ENCODE data around the gene RANBP9. TPM values are rescaled to one million over a fixed set of nuclear protein-coding genes. Genes with fewer than 3 reads are reported as not detected.

RANBP9 gene
- total RNA-seq, 1 donor from 2014 or later: 29.8 TPM

GRCh38 chr6:13605634-13606033 is 106.0 kb downstream of the RANBP9 start:
- no peak for DNase-seq (ENCODE audit: extremely low read depth, low read depth, low spot score)

- DNase-seq (ENCODE audit: extremely low read depth, low read depth, low spot score): no peak
These were observed 106.9 kb downstream of the RANBP9 start for GRCh38 chr6:13604546-13605416.

GRCh38 chr6:13604135-13604534 is 107.5 kb downstream of the RANBP9 start:
- no peak for DNase-seq (ENCODE audit: extremely low read depth, low read depth, low spot score)

GRCh38 chr6:13600036-13600435 is 111.6 kb downstream of the RANBP9 start:
- no peak for DNase-seq (ENCODE audit: extremely low read depth, low read depth, low spot score)

- DNase-seq (ENCODE audit: extremely low read depth, low read depth, low spot score): no peak
These were observed 114.6 kb downstream of the RANBP9 start for GRCh38 chr6:13597073-13597472.

GRCh38 chr6:13593720-13594119 is 117.9 kb downstream of the RANBP9 start:
- no peak for DNase-seq (ENCODE audit: extremely low read depth, low read depth, low spot score)

GRCh38 chr6:13593103-13593502 is 118.5 kb downstream of the RANBP9 start:
- DNase-seq (ENCODE audit: extremely low read depth, low read depth, low spot score): no peak

- DNase-seq (ENCODE audit: extremely low read depth, low read depth, low spot score): no peak
These were observed 120.3 kb downstream of the RANBP9 start for GRCh38 chr6:13591205-13591921.

- no peak for DNase-seq (ENCODE audit: extremely low read depth, low read depth, low spot score)
These were observed 121.0 kb downstream of the RANBP9 start for GRCh38 chr6:13590574-13591153.

GRCh38 chr6:13589801-13590200 is 121.8 kb downstream of the RANBP9 start:
- no peak for DNase-seq (ENCODE audit: extremely low read depth, low read depth, low spot score)

- no peak for DNase-seq (ENCODE audit: extremely low read depth, low read depth, low spot score)
These were observed 124.8 kb downstream of the RANBP9 start for GRCh38 chr6:13586603-13587542.

- DNase-seq (ENCODE audit: extremely low read depth, low read depth, low spot score): no peak
These were observed 129.9 kb downstream of the RANBP9 start for GRCh38 chr6:13581700-13582229.

- DNase-seq (ENCODE audit: extremely low read depth, low read depth, low spot score): no peak
These were observed 131.7 kb downstream of the RANBP9 start for GRCh38 chr6:13579911-13580310.

GRCh38 chr6:13577926-13578325 is 133.7 kb downstream of the RANBP9 start:
- no peak for DNase-seq (ENCODE audit: extremely low read depth, low read depth, low spot score)

GRCh38 chr6:13576017-13576416 is 135.6 kb downstream of the RANBP9 start:
- DNase-seq (ENCODE audit: extremely low read depth, low read depth, low spot score): no peak

GRCh38 chr6:13575377-13575775 is 136.3 kb downstream of the RANBP9 start:
- no peak for DNase-seq (ENCODE audit: extremely low read depth, low read depth, low spot score)

- DNase-seq (ENCODE audit: extremely low read depth, low read depth, low spot score): no peak
These were observed 136.9 kb downstream of the RANBP9 start, which contains the start of gene SIRT5 for GRCh38 chr6:13574571-13575376. SIRT5 (plus strand) TSS chr6:13574601; CDS start chr6:13584111, 9,510 bp downstream.

- DNase-seq (ENCODE audit: extremely low read depth, low read depth, low spot score): no peak
These were observed 137.5 kb downstream of the RANBP9 start for GRCh38 chr6:13574149-13574570.

- DNase-seq (ENCODE audit: extremely low read depth, low read depth, low spot score): no peak
These were observed 137.9 kb downstream of the RANBP9 start for GRCh38 chr6:13573669-13574110.
